Kidney (tissue), 14 donors: ENCODE measurements around the gene LCE3E. TPM values are rescaled to one million over a fixed set of nuclear protein-coding genes. Genes with fewer than 3 reads are reported as not detected.
"Not testable (repeated sequence)": the region's sequence is repeated elsewhere in the genome, so short reads cannot be mapped to it uniquely, and the experiment has no call there.

ENCODE experiments used
- DNase-seq, 5 donors: peaks; one replicate each; pipeline ENCODE4 v3.0.0-alpha.2; 2013 to 2020
- FAIRE-seq: peaks from 2 replicates; lab custom pipeline; 2012; peaks lifted over from hg19 to GRCh38; lab: Jason Lieb, UNC
- H3K27ac ChIP-seq, 2 donors: one replicate each; pipeline ENCODE4 v1.7.0; 2013; ENCODE audit warnings: low read depth in 2 of 2, low read length in 2 of 2, inconsistent platforms in 1 of 2
- H3K27me3 ChIP-seq: one replicate; pipeline ENCODE4 v1.7.1; 2013; ENCODE audit warnings: low read length, inconsistent platforms; ENCODE audit not compliant: control insufficient read depth, insufficient read depth
- H3K36me3 ChIP-seq, 3 donors: one replicate each; pipeline versions ENCODE4 v1.7.0 to v1.7.1; 2013; ENCODE audit warnings: low read length in 3 of 3, control low read depth in 1 of 3, inconsistent platforms in 1 of 3; ENCODE audit not compliant: insufficient read depth in 3 of 3, control insufficient read depth in 2 of 3
- H3K4me1 ChIP-seq, 3 donors: one replicate each; pipeline versions ENCODE4 v1.7.0 to v1.7.1; 2013; ENCODE audit warnings: low read length in 3 of 3, inconsistent platforms in 1 of 3, low read depth in 1 of 3; ENCODE audit not compliant: control insufficient read depth in 2 of 3, insufficient read depth in 2 of 3
- H3K4me3 ChIP-seq, 3 donors: one replicate each; pipeline versions ENCODE4 v1.7.0 to v1.8.1; 2013; ENCODE audit warnings: low read length in 3 of 3, control low read depth in 1 of 3, inconsistent platforms in 1 of 3
- H3K9ac ChIP-seq, 3 donors: one replicate each; pipeline versions ENCODE4 v1.7.0 to v1.7.1; 2013; ENCODE audit warnings: low read length in 3 of 3, control low read depth in 1 of 3, inconsistent platforms in 1 of 3
- H3K9me3 ChIP-seq, 3 donors: one replicate each; pipeline versions ENCODE4 v1.7.0 to v1.7.1; 2013; ENCODE audit warnings: low read length in 3 of 3, control low read depth in 1 of 3, inconsistent platforms in 1 of 3; ENCODE audit not compliant: control insufficient read depth in 2 of 3, insufficient read depth in 1 of 3
- CTCF ChIP-seq: IDR thresholded peaks from 3 replicates; pipeline ENCODE4 v1.5.1; 2012; ENCODE audit warnings: mild to moderate bottlenecking, moderate library complexity, borderline replicate concordance; ENCODE audit not compliant: insufficient read depth; ENCODE audit errors: extremely low read depth
- intact Hi-C: fragments of 100-400 bp; cut with DNase I; formaldehyde crosslinking; loops from one replicate; pipeline ENCODE4 v1.11.1; 2022
- polyA plus RNA-seq: library from polyadenylated mRNA; stranded (reverse); fragments of 350-450 nt; fragmentation: Illumina TruSeq; extraction: RNeasy Lipid Tissue Mini Kit (QIAGEN cat#74804); gene quantifications from one replicate; pipeline ENCODE4 v1.2.3, GENCODE V29; 2014; ENCODE audit warnings: low read depth, low replicate concordance; ENCODE audit not compliant: insufficient read depth
- total RNA-seq: library from RNA; stranded (reverse); fragmentation: NEBNext Ultra II Directional; extraction: Animal tissue kit (Norgen Biotek cat#: 25700); gene quantifications from one replicate; pipeline ENCODE4 v1.2.1, GENCODE V29; 2021
- donor health status: control.
- donor health status: control.
- donor health status: control.
- donor health status: control.
- donor health status: control.
- donor health status: DM: yes; HTN: yes; CAD: no.
- donor health status: Normal renal cell carcinoma (clear cell type).

The LCE3E gene
- total and polyA plus RNA-seq, 2 donors from 2014 or later: not detected

- Histone ChIP-seq H3K4me3 (no peak within 1 kb of the TSS), H3K9me3 (no peaks in the 10 kb centered on the region), H3K4me1 (no peaks in the 10 kb centered on the region), H3K27me3 (no peaks in the 10 kb centered on the region), H3K27ac (no peak within 1 kb of the TSS), H3K36me3 (no peaks in the 10 kb centered on the region), H3K9ac (no peak within 1 kb of the TSS)
- FAIRE-seq: no peak
- TF ChIP-seq CTCF: no peak
- intact Hi-C loops: no loop called here
- DNase-seq: no peak
These were observed 13.9 kb upstream of the LCE3E start, which contains the start of gene LCE3D for GRCh38 chr1:152580433-152580832. Gene LCE3D, minus strand, starts transcription at chr1:152580516. Its CDS starts 580 bp downstream, at chr1:152579936.

GRCh38 chr1:152579526-152579925 lies 12.9 kb upstream of the LCE3E start:
- H3K27me3 ChIP-seq, FAIRE-seq, H3K4me1 ChIP-seq, H3K9me3 ChIP-seq, H3K4me3 ChIP-seq, H3K36me3 ChIP-seq, H3K27ac ChIP-seq, intact Hi-C loops, H3K9ac ChIP-seq: not testable (repeated sequence)
- DNase-seq: peak in 1 of 5 donors; percentile 51

- DNase-seq: no peak
- Histone ChIP-seq H3K36me3 (no peaks in the 10 kb centered on the region), H3K9me3 (no peaks in the 10 kb centered on the region), H3K4me1 (no peaks in the 10 kb centered on the region), H3K4me3 (no peak overlapping the region), H3K9ac (no peak overlapping the region), H3K27me3 (no peaks in the 10 kb centered on the region), H3K27ac (no peak overlapping the region)
- intact Hi-C loops: no loop called here
- FAIRE-seq: no peak
- TF ChIP-seq CTCF: no peak
These were observed 10.6 kb upstream of the LCE3E start for GRCh38 chr1:152577168-152577567.

- intact Hi-C loops: no loop called here
- no peak overlapping the region for H3K27ac ChIP-seq
- H3K9me3 ChIP-seq: peaks cover 0 to 7% (median 3%) of the 10 kb centered on the region in 3 donors
- no peak overlapping the region for H3K9ac ChIP-seq
- H3K36me3 ChIP-seq: no peaks in the 10 kb centered on the region
- H3K27me3 ChIP-seq: no peaks in the 10 kb centered on the region
- H3K4me3 ChIP-seq: no peak overlapping the region
- FAIRE-seq: no peak
- no peak for DNase-seq
- no peaks in the 10 kb centered on the region for H3K4me1 ChIP-seq
- no peak for TF ChIP-seq CTCF
These were observed 905 bp downstream of the LCE3E start for GRCh38 chr1:152565535-152566215.
